T47D (cell line): ENCODE results near the gene TOP1.
"Not testable (repeated sequence)": the region's sequence is repeated elsewhere in the genome, so short reads cannot be mapped to it uniquely, and the experiment has no call there.

ENCODE experiments used
- DNase-seq, 2 experiments: peaks; one replicate each; pipeline versions ENCODE4 v3.0.0 to v3.0.0-alpha.2; 2011 to 2012; ENCODE audit warnings: low read depth in 1 of 2, low spot score in 1 of 2
- JUND ChIP-seq: IDR thresholded peaks from 2 replicates; pipeline ENCODE4 v1.6.1; 2012; ENCODE audit warnings: low read depth
- in situ Hi-C: cut with HindIII; loops from 2 replicates; pipeline ENCODE4 v1.10.0; 2016; ENCODE audit warnings: low sequenced_read_pairs, low pct_unique_long_range_greater_than_20kb

Gene TOP1

GRCh38 chr20:41125530-41126457, 97.2 kb downstream of the TOP1 start:
- in situ Hi-C loops: no loop called here
- no peak for DNase-seq
- TF ChIP-seq JUND: no peak

GRCh38 chr20:41126719-41127118, 98.1 kb downstream of the TOP1 start:
- in situ Hi-C loops: no loop called here
- DNase-seq: no peak
- TF ChIP-seq JUND: no peak

GRCh38 chr20:41128317-41128716, 99.7 kb downstream of the TOP1 start:
- in situ Hi-C loops, DNase-seq: not testable (repeated sequence)

GRCh38 chr20:41131594-41132387, 103.2 kb downstream of the TOP1 start:
- in situ Hi-C loops: no loop called here
- no peak for DNase-seq
- no peak for TF ChIP-seq JUND

- DNase-seq, in situ Hi-C loops: not testable (repeated sequence)
Observed at GRCh38 chr20:41132388-41132775, 103.8 kb downstream of the TOP1 start.

- no peak for TF ChIP-seq JUND
- no peak for DNase-seq
- in situ Hi-C loops: no loop called here
Observed at GRCh38 chr20:41133709-41134361, 105.2 kb downstream of the TOP1 start.

- in situ Hi-C loops: no loop called here
- no peak for DNase-seq
- no peak for TF ChIP-seq JUND
Observed at GRCh38 chr20:41134362-41135186, 106.0 kb downstream of the TOP1 start.

- peak; percentile 67 to 80 for DNase-seq
- in situ Hi-C loops: no loop called here
- TF ChIP-seq JUND: no peak
Observed at GRCh38 chr20:41135187-41135887, 106.7 kb downstream of the TOP1 start.

GRCh38 chr20:41135888-41136679, 107.5 kb downstream of the TOP1 start:
- no peak for TF ChIP-seq JUND
- in situ Hi-C loops: no loop called here
- DNase-seq: no peak

- in situ Hi-C loops: no loop called here
- TF ChIP-seq JUND: no peak
- peak; percentile 90 to 98 for DNase-seq
Observed at GRCh38 chr20:41136680-41137613, 108.3 kb downstream of the TOP1 start, which contains the start of gene PLCG1. Gene PLCG1 (plus strand): TSS chr20:41137543. CDS start chr20:41137642, 99 bp downstream.
